GM10266 (cell line): ENCODE measurements around the gene ADK.
"Not testable (repeated sequence)": the region's sequence is repeated elsewhere in the genome, so short reads cannot be mapped to it uniquely, and the experiment has no call there.

Source experiments
- DNase-seq: peaks from one replicate; pipeline ENCODE4 v3.0.0; 2012; ENCODE audit errors: extremely low spot score
- TF ChIP-seq, protein P1 (sequence below): IDR thresholded peaks from 2 replicates; pipeline ENCODE4 v1.5.1; 2012; ENCODE audit warnings: mild to moderate bottlenecking, low read depth; ENCODE audit not compliant: control insufficient read depth, insufficient read depth; ENCODE audit errors: missing control alignments

Gene ADK

DNA sequence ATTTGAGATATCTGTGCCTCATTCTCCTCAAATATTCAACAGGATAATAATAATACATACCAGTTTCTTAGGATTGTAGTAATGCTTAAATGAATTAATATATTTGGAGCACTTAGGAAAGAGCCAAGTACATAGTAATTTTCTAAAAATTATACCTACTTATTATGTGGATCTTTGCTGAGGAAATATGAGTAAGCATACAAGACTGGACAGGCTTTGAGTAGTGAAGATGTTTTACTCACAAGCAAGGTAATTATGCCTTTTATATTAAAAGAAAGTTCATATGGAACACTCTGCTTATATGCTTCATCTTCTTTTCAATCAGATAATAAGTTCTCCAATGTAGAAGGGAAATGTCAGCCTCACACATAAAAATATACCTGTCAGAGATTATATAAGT is 337.9 kb downstream of the ADK start:
- TF ChIP-seq, protein P1, sequence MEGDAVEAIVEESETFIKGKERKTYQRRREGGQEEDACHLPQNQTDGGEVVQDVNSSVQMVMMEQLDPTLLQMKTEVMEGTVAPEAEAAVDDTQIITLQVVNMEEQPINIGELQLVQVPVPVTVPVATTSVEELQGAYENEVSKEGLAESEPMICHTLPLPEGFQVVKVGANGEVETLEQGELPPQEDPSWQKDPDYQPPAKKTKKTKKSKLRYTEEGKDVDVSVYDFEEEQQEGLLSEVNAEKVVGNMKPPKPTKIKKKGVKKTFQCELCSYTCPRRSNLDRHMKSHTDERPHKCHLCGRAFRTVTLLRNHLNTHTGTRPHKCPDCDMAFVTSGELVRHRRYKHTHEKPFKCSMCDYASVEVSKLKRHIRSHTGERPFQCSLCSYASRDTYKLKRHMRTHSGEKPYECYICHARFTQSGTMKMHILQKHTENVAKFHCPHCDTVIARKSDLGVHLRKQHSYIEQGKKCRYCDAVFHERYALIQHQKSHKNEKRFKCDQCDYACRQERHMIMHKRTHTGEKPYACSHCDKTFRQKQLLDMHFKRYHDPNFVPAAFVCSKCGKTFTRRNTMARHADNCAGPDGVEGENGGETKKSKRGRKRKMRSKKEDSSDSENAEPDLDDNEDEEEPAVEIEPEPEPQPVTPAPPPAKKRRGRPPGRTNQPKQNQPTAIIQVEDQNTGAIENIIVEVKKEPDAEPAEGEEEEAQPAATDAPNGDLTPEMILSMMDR: no peak
- no peak for DNase-seq

DNA sequence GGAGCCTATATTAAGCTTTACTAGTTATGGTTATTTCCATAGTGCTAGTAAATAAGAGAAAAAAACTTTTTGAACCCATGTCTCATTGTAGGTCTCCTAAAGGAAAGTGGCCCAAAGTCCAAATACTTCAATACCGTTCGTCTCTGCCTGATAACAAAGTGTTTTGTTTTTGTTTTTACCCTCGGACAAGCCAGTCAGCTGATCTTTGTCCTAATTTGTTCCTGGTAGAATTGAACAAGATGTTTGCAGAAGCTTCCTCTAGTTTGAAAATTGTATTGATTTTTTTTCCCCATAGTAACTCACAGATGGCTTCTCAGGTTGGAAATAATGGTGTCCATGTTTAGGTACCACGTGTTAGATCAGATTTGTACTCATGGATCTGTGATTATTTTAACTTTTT is 339.5 kb downstream of the ADK start:
- TF ChIP-seq, protein P1: no peak
- DNase-seq: no peak

DNA sequence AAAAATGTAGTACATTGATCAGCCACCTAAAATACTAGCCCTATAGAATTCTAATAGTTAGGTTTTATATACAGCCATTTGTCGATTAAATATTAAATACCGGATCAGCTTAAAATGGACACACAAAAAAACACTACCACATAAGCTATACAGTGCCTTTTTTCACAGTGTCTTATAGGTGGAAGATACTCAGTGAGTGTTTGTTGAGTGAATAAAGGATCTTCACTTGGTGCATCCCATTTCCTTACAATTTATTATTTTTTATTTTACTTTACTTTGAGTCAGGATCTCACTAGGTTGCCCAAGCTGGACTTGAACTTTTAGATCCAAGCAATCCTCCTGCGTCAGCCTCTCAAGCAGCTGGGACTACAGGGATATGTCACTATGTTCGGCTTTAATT is 340.0 kb downstream of the ADK start:
- TF ChIP-seq, protein P1: no peak
- no peak for DNase-seq

DNA sequence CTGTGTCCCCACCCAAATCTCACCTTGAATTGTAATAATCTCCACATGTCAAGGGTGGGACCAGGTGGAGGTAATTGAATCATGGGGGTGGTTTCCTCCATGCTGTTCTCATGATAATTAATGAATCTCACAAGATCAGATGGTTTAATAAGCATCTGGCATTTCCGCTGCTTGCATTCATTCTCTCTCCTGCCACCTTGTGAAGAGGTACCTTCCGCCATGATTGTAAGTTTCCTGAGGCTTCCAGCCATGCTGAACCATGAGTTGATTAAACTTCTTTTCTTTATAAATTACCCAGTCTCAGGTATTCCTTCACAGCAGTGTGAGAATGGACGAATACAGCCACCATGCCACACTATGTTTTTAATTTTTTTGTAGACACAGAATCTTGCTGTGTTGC is 345.3 kb downstream of the ADK start:
- not testable (repeated sequence) for DNase-seq

DNA sequence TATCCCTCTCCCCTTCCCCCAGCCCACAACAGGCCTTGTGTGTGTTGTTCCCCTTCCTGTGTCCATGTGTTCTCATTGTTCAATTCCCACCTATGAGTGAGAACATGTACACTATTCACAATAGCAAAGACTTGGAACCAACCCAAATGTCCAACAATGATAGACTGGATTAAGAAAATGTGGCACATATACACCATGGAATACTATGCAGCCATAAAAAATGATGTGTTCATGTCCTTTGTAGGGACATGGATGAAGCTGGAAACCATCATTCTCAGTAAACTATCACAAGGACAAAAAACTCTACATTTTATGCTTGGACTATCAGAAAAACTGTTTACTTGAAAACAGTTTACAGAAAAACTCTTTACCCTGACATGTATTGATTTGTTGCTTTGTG is 347.6 kb downstream of the ADK start:
- not testable (repeated sequence) for DNase-seq

DNA sequence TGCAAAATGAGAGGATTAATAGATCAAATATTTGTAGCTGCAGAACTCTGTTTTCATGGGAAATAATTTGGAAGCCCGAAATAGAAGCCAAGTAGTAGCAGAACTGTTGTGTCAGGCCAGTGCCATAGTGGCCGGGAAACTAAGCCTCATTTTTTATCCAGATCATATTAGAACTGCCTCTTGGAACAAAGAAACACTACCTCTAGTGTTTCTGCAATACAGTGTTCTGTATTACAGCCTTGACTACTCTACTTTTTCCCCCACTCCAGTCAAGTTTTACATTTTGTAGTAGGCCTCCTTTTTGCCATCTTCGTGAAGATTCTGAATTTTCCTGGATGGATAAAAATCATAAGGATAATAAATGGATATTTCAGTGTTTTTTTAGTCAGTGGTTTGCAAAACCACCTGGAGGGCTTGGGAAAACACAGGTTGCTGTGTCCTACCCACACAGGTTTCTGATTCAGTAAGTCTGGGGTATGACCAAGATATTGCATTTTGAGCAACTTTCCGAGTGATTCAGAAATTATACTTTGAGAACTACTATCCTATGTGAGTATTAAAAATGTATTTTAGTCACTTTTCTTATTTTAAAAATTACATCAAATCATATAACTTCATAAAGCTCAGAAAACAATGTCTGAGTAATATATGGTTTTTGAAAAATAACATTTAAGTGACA is 349.1 kb downstream of the ADK start:
- TF ChIP-seq, protein P1: no peak
- DNase-seq: no peak

DNA sequence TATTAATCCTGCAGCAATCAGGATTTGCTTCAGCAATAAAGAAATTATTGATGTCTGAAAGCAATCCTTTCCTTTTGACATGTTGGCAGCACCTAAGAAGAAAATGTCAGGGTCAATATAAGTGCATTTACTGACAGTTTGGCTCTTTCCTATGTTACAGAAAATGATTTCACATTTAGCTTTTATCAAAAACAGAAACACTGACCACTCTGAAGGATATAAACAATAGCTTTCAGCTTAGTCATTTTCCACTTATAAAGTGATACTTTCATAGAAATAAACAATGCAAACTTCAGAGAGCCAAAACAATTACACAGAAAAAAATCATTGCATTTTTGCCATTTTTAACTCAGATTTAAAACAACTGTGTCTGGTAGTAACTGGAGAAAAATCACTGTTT is 349.8 kb downstream of the ADK start:
- TF ChIP-seq, protein P1: no peak
- DNase-seq: no peak

DNA sequence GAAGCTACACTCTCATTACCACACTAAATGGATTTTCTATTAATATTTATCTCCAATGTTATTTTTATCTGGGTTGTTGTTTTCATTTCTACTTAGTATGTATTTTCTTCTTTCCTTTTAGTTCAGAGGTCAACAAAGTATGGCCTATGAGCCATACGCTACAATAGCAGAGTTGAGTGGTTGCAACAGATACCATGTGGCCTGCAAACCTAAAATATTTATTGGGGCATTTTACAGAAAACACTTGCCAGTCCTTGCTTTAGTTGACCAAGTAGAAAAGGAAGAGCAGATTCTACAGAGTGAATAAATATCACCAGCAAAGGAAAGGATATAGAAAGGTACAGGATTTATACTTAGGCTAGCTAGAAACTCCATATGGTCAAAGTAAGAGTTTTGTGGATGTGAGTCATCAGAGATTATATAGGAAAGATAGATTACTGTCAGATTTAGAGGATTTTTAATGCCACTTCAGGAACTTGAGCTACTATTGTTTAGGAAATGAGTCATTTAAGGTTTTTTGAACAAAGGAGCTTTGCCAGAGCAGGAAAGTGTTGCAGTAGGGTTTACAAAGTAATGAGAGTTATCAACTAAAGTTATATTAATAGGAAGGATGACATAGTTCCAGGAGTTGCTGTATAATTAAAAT is 352.1 kb downstream of the ADK start:
- TF ChIP-seq, protein P1: no peak
- no peak for DNase-seq
